Endothelial cell of umbilical vein (primary cell): Measurements from ENCODE around the gene PLEKHG4B. TPM values are rescaled to one million over a fixed set of nuclear protein-coding genes. Genes with fewer than 3 reads are reported as not detected.

Experiments
- BruUV-seq: library from RNA; stranded (reverse); fragments of 400-500 nt; replicated peaks from 2 replicates; lab custom pipeline; 2021; lab: Mats Ljungman, UMichigan
- CTCF ChIA-PET: fragments of 300-600, 350-600 bp; sonication (Branson Sonifier 250); formaldehyde crosslinking; loops from one replicate; lab custom pipeline; 2021; ENCODE audit warnings: antibody characterized with exemption, inconsistent platforms; lab: Charles Lee
- POLR2A ChIA-PET: fragments of 300-600, 350-600 bp; sonication (Branson Sonifier 250); formaldehyde crosslinking; loops from one replicate; lab custom pipeline; 2021; ENCODE audit warnings: antibody characterized with exemption, inconsistent platforms; lab: Charles Lee
- DNase-seq: peaks from one replicate; pipeline ENCODE4 v3.0.0-alpha.2; 2011; ENCODE audit warnings: low read depth, low spot score
- FAIRE-seq: peaks from 2 replicates; lab custom pipeline; 2011; peaks lifted over from hg19 to GRCh38; lab: Jason Lieb, UNC
- H2AFZ ChIP-seq: 2 replicates; pipeline ENCODE4 v1.6.0; 2012; ENCODE audit warnings: low read depth, low read length, control low read depth, inconsistent platforms
- H3K27ac ChIP-seq: 2 replicates; pipeline ENCODE4 v1.5.1; 2011; ENCODE audit warnings: low read depth, mild to moderate bottlenecking, control low read depth, low read length, moderate library complexity; ENCODE audit not compliant: insufficient read depth
- H3K27me3 ChIP-seq, 2 experiments: 2 replicates each; pipeline versions ENCODE4 v1.6.0 to v1.6.1; 2011; ENCODE audit warnings: low read length in 2 of 2, mixed read lengths in 1 of 2; ENCODE audit not compliant: control insufficient read depth in 2 of 2, insufficient read depth in 2 of 2
- H3K36me3 ChIP-seq, 2 experiments: 2 replicates in 1 of 2; 3 replicates in 1 of 2; pipeline ENCODE4 v1.5.1; 2011; ENCODE audit warnings: low read length in 2 of 2, mild to moderate bottlenecking in 1 of 2, moderate library complexity in 1 of 2; ENCODE audit not compliant: control insufficient read depth in 2 of 2, insufficient read depth in 2 of 2; ENCODE audit errors: extremely low read depth in 1 of 2
- H3K4me1 ChIP-seq: 3 replicates; pipeline ENCODE4 v1.5.1; 2011; ENCODE audit warnings: mild to moderate bottlenecking, low read length; ENCODE audit not compliant: control insufficient read depth, insufficient read depth; ENCODE audit errors: extremely low read depth
- H3K4me2 ChIP-seq: 2 replicates; pipeline ENCODE4 v1.6.1; 2011; ENCODE audit warnings: low read length, control low read depth, mixed read lengths; ENCODE audit not compliant: insufficient read depth
- H3K4me3 ChIP-seq, 3 experiments: fragments of 200-600 bp in 1 of 3; sonication (generic), shearing (Covaris generic) in 1 of 3; replicated peaks in 1 of 3; 2 replicates each; pipeline ENCODE4 v1.5.1; 2011 to 2016; ENCODE audit warnings: control low read depth in 3 of 3, low read length in 3 of 3, mild to moderate bottlenecking in 2 of 3, inconsistent platforms in 1 of 3, low read depth in 1 of 3, moderate library complexity in 1 of 3; ENCODE audit not compliant: insufficient read depth in 1 of 3
- H3K79me2 ChIP-seq: 2 replicates; pipeline ENCODE4 v1.6.0; 2012; ENCODE audit warnings: low read length, inconsistent platforms; ENCODE audit not compliant: control insufficient read depth, insufficient read depth
- H3K9ac ChIP-seq: replicated peaks from 2 replicates; pipeline ENCODE3; 2011; ENCODE audit warnings: low read length, control low read depth; ENCODE audit not compliant: insufficient read depth; ENCODE audit errors: extremely low read depth
- H3K9me1 ChIP-seq: replicated peaks from 3 replicates; pipeline ENCODE4 v1.6.0; 2011; ENCODE audit warnings: mild to moderate bottlenecking, low read length; ENCODE audit not compliant: control insufficient read depth, insufficient read depth; ENCODE audit errors: extremely low read depth
- H3K9me3 ChIP-seq: replicated peaks from 2 replicates; pipeline ENCODE4 v1.5.1; 2012; ENCODE audit warnings: low read length, inconsistent platforms; ENCODE audit not compliant: control insufficient read depth, insufficient read depth
- H4K20me1 ChIP-seq: replicated peaks from 2 replicates; pipeline ENCODE3; 2011; ENCODE audit warnings: mild to moderate bottlenecking, low read length; ENCODE audit not compliant: control insufficient read depth, insufficient read depth; ENCODE audit errors: extremely low read depth
- CTCF ChIP-seq, 2 donors: IDR thresholded peaks; 1 replicate in 1 of 2; 2 replicates in 1 of 2; pipeline ENCODE4 v1.5.1; 2011; ENCODE audit warnings: low read length in 2 of 2, mild to moderate bottlenecking in 2 of 2, moderate library complexity in 2 of 2, control low read depth in 1 of 2, inconsistent platforms in 1 of 2, low read depth in 1 of 2; ENCODE audit not compliant: insufficient read depth in 1 of 2; ENCODE audit errors: extremely low read depth in 1 of 2
- EZH2 ChIP-seq: IDR thresholded peaks from 2 replicates; pipeline ENCODE4 v1.6.1; 2012; ENCODE audit warnings: borderline replicate concordance, low read depth, mild to moderate bottlenecking, moderate library complexity, low read length, inconsistent platforms; ENCODE audit not compliant: severe bottlenecking
- FOS ChIP-seq: IDR thresholded peaks from 2 replicates; pipeline ENCODE4 v1.6.1; 2011; ENCODE audit warnings: mild to moderate bottlenecking, low read length, moderate library complexity, borderline replicate concordance; ENCODE audit not compliant: insufficient read depth
- GATA2 ChIP-seq: IDR thresholded peaks from 2 replicates; pipeline ENCODE4 v1.7.0; 2011; ENCODE audit warnings: low read depth, mild to moderate bottlenecking, moderate library complexity, mixed read lengths, low read length; ENCODE audit not compliant: insufficient read length, insufficient read depth
- JUN ChIP-seq: IDR thresholded peaks from 2 replicates; pipeline ENCODE4 v1.6.1; 2011; ENCODE audit warnings: borderline replicate concordance, low read depth; ENCODE audit not compliant: insufficient read length, insufficient read depth
- MAX ChIP-seq: IDR thresholded peaks from 2 replicates; pipeline ENCODE4 v1.6.1; 2011; ENCODE audit not compliant: insufficient read depth, insufficient read length
- MYC ChIP-seq: IDR thresholded peaks from one replicate; pipeline ENCODE4 v1.6.1; 2011; ENCODE audit warnings: mild to moderate bottlenecking, low read depth, low read length
- POLR2A ChIP-seq: IDR thresholded peaks from 2 replicates; pipeline ENCODE4 v1.6.1; 2012; ENCODE audit warnings: low read depth, mild to moderate bottlenecking, control low read depth, low read length
- POLR2AphosphoS5 ChIP-seq: IDR thresholded peaks from 2 replicates; pipeline ENCODE4 v1.6.1; 2012; ENCODE audit warnings: low read depth, mild to moderate bottlenecking, control low read depth, low read length, moderate library complexity; ENCODE audit not compliant: insufficient read depth
- dilution Hi-C: fragments of 300-500 bp; cut with MboI; formaldehyde crosslinking; loops from one replicate; pipeline ENCODE4 v1.15.0; 2019; ENCODE audit warnings: low sequenced_read_pairs; ENCODE audit not compliant: extremely low pct_ligation_motif_present
- intact Hi-C: fragments of 100-400 bp; cut with micrococcal nuclease; formaldehyde crosslinking; loops from one replicate; pipeline ENCODE4 v1.10.0; 2022
- polyA plus RNA-seq, 4 experiments: library from polyadenylated mRNA; depleted of rRNA in 3 of 4; stranded (reverse) in 3 of 4; unstranded in 1 of 4; fragments of >200 nt; gene quantifications; 2 replicates each; pipeline versions ENCODE4 v1.2.1 to v1.2.3, GENCODE V29; 2011 to 2012; ENCODE audit warnings: missing spikeins in 1 of 4
- total RNA-seq: library from RNA; stranded (reverse); gene quantifications from 2 replicates; pipeline ENCODE4 v1.2.3, GENCODE V29; 2021

Gene PLEKHG4B
- total and polyA plus RNA-seq, 2 donors (not counting 3 experiments of a cell fraction or from before 2014, with no cell fraction given): not detected

GRCh38 chr5:74503-75109, 17.4 kb upstream of the PLEKHG4B start:
- Histone ChIP-seq H4K20me1 (no peaks in the 10 kb centered on the region), H3K9me1 (no peaks in the 10 kb centered on the region), H3K4me3 (no peak overlapping the region), H3K27me3 (peaks cover 0 to 2% of the 10 kb centered on the region in 2 experiments), H3K4me2 (no peak overlapping the region), H2AFZ (no peak overlapping the region), H3K27ac (no peak overlapping the region), H3K9me3 (no peaks in the 10 kb centered on the region), H3K36me3 (no peaks in the 10 kb centered on the region), H3K79me2 (no peaks in the 10 kb centered on the region), H3K9ac (no peak overlapping the region), H3K4me1 (no peaks in the 10 kb centered on the region)
- intact Hi-C loops: no loop called here
- dilution Hi-C loops: no loop called here
- POLR2A ChIA-PET: no interaction called here
- CTCF ChIA-PET: no interaction called here
- no TSS peak for BruUV-seq
- FAIRE-seq (no peak), DNase-seq (no peak)
- TF ChIP-seq POLR2AphosphoS5 (no peak), JUN (no peak), MAX (no peak), FOS (no peak), POLR2A (no peak), EZH2 (no peak), CTCF (IDR thresholded peaks at IDR 0.05; ENCODE audit: extremely low read depth in 1 of 2, insufficient read depth in 1 of 2, low read depth in 1 of 2, low read length in 2 of 2) (no peak), GATA2 (no peak), MYC (no peak)
